Epithelial cell of proximal tubule (primary cell): ENCODE data around the gene HTRA2. TPM values are rescaled to one million over a fixed set of nuclear protein-coding genes. Genes with fewer than 3 reads are reported as not detected.

Source experiments
- DNase-seq: peaks from one replicate; pipeline ENCODE4 v3.0.0-alpha.2; 2011; ENCODE audit warnings: low read depth
- H3K4me3 ChIP-seq: 2 replicates; pipeline ENCODE4 v1.5.1; 2011; ENCODE audit warnings: low read depth, mild to moderate bottlenecking, low read length
- CTCF ChIP-seq: conservative IDR thresholded peaks from 2 replicates; pipeline ENCODE4 v1.5.1; 2012; ENCODE audit warnings: low read depth, mild to moderate bottlenecking, low read length
- total RNA-seq: library from RNA; depleted of rRNA; stranded (reverse); fragments of >200 nt; gene quantifications from 2 replicates; pipeline ENCODE4 v1.2.3, GENCODE V29; 2015

Gene HTRA2
- total RNA-seq, 1 donor from 2014 or later: 25.1 TPM

GRCh38 chr2:74513605-74514367, 15.9 kb upstream of the HTRA2 start:
- no peak overlapping the region for H3K4me3 ChIP-seq
- DNase-seq: no peak
- no peak for TF ChIP-seq CTCF

- no peak for TF ChIP-seq CTCF
- DNase-seq: no peak
- H3K4me3 ChIP-seq: no peak within 1 kb of the TSS
Observed at GRCh38 chr2:74514368-74515270, 15.1 kb upstream of the HTRA2 start, which contains the start of gene TLX2. Gene TLX2 (plus strand): TSS chr2:74514450. CDS start chr2:74514807, 357 bp downstream.

GRCh38 chr2:74515271-74515980, 14.3 kb upstream of the HTRA2 start:
- H3K4me3 ChIP-seq: no peak overlapping the region
- no peak for TF ChIP-seq CTCF
- DNase-seq: no peak

GRCh38 chr2:74515981-74516633, 13.6 kb upstream of the HTRA2 start:
- no peak overlapping the region for H3K4me3 ChIP-seq
- no peak for TF ChIP-seq CTCF
- DNase-seq: no peak

GRCh38 chr2:74516650-74517049, 13.1 kb upstream of the HTRA2 start:
- DNase-seq: no peak
- no peak for TF ChIP-seq CTCF
- H3K4me3 ChIP-seq: no peak overlapping the region

- no peak for TF ChIP-seq CTCF
- DNase-seq: no peak
- H3K4me3 ChIP-seq: no peak overlapping the region
Observed at GRCh38 chr2:74522516-74522915, 7.2 kb upstream of the HTRA2 start.
